Transverse colon (tissue), 4 donors: ENCODE data around the gene APELA. TPM values are rescaled to one million over a fixed set of nuclear protein-coding genes. Genes with fewer than 3 reads are reported as not detected.
"Not testable (repeated sequence)": the region's sequence is repeated elsewhere in the genome, so short reads cannot be mapped to it uniquely, and the experiment has no call there.

Source experiments
- DNase-seq: peaks from one replicate; pipeline ENCODE4 v3.0.0-alpha.2; 2019
- H3K27ac ChIP-seq, 4 donors: fragments of 200-600 bp; sonication (generic); 2 replicates each; pipeline ENCODE4 v1.5.1; 2016 to 2018; ENCODE audit warnings: inconsistent platforms in 4 of 4
- H3K27me3 ChIP-seq: fragments of 200-600 bp; sonication (generic); 2 replicates; pipeline ENCODE4 v1.5.1; 2017; ENCODE audit warnings: inconsistent platforms
- H3K36me3 ChIP-seq, 4 donors: fragments of 200-600 bp; sonication (generic); 2 replicates each; pipeline ENCODE4 v1.5.1; 2017 to 2019; ENCODE audit warnings: inconsistent platforms in 4 of 4
- H3K4me1 ChIP-seq, 4 donors: fragments of 200-600 bp; sonication (generic); 2 replicates each; pipeline ENCODE4 v1.5.1; 2017 to 2020; ENCODE audit warnings: inconsistent platforms in 4 of 4
- H3K4me3 ChIP-seq, 4 donors: fragments of 200-600 bp; sonication (generic); 1 replicate in 1 of 4; 2 replicates in 3 of 4; pipeline versions ENCODE4 v1.5.1 to v1.6.1; 2017 to 2019; ENCODE audit warnings: inconsistent platforms in 4 of 4
- H3K9me3 ChIP-seq, 2 donors: fragments of 200-600 bp; sonication (generic); 2 replicates each; pipeline ENCODE4 v1.5.1; 2017 to 2019; ENCODE audit warnings: inconsistent platforms in 2 of 2
- CTCF ChIP-seq, 5 experiments: fragments of 200-600 bp in 3 of 5; fragments of 450-650 bp in 2 of 5; sonication (generic) in 3 of 5; IDR thresholded peaks; 1 replicate in 2 of 5; 2 replicates in 3 of 5; pipeline ENCODE4 v1.5.1; 2016 to 2017; ENCODE audit warnings: antibody characterized with exemption in 5 of 5, inconsistent platforms in 3 of 5, mild to moderate bottlenecking in 2 of 5, moderate library complexity in 1 of 5
- EP300 ChIP-seq: sonication (generic); formaldehyde crosslinking; IDR thresholded peaks from one replicate; pipeline ENCODE4 v1.6.1; 2017; ENCODE audit warnings: antibody characterized with exemption, low read depth
- POLR2A ChIP-seq: fragments of 450-650 bp; IDR thresholded peaks from one replicate; pipeline ENCODE4 v1.6.1; 2016; ENCODE audit warnings: antibody characterized with exemption, mild to moderate bottlenecking, moderate library complexity
- POLR2AphosphoS5 ChIP-seq, 3 donors: sonication (generic); formaldehyde crosslinking; IDR thresholded peaks; one replicate each; pipeline ENCODE4 v1.6.1; 2016; ENCODE audit warnings: antibody characterized with exemption in 3 of 3
- WGBS, 2 donors: methylation state at CpG; one replicate each; pipeline ENCODE4 v1.1.5; 2018; ENCODE audit warnings: low coverage in 1 of 2; 5-methylcytosine and 5-hydroxymethylcytosine counted together
- in situ Hi-C, 4 donors: fragments of 200-750 bp; cut with MboI; loops; one replicate each; pipeline versions ENCODE4 v1.15.0 to v1.15.1; 2017; ENCODE audit warnings: low sequenced_read_pairs in 3 of 4, low pct_ligation_motif_present in 1 of 4, low pct_unique_long_range_greater_than_20kb in 1 of 4
- intact Hi-C: fragments of 100-400 bp; cut with DNase I; formaldehyde crosslinking; loops from one replicate; pipeline ENCODE4 v1.15.1; 2023; ENCODE audit warnings: low total_unique reads
- total RNA-seq, 4 donors: library from RNA; depleted of rRNA; stranded (reverse); fragments of >200 nt; gene quantifications; one replicate each; pipeline ENCODE4 v1.1.0, GENCODE V29; 2016

APELA gene
- total RNA-seq, 4 donors from 2014 or later = not detected

DNA sequence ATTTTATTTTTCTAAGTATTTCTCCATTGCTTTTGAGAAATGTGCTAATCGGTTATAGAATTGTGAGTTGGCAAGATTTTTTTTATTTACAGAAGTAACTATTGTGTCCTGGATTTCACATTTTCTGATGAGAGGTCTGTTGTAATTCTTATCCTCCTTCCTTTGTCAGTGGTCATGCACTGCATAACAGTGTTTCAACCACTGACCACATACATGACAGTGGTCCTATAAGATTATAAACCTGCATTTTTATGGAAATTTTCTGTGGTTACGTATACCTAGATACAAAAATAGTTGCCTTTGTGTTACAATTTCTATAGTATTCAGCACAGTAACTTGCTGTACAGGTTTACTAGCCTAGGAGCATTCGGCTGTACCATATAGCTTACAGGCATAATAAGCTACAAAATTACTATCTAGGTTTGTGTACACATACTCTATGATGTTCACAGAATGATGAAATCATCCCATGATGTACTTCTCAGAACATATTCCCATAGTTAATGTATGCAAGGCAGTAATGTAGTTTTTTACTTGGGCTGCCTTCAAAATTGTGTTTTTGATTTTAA lies 47.8 kb downstream of the APELA start:
- in situ Hi-C loops (no loop called here), intact Hi-C loops (no loop called here)
- no peaks in the 10 kb centered on the region for H3K4me1 ChIP-seq
- H3K27me3 ChIP-seq = no peaks in the 10 kb centered on the region
- no peaks in the 10 kb centered on the region for H3K36me3 ChIP-seq
- DNase-seq = no peak
- TF ChIP-seq CTCF (IDR thresholded peaks at IDR 0.05) (no peak), EP300 (no peak), POLR2AphosphoS5 (IDR thresholded peaks at IDR 0.05) (no peak), POLR2A (no peak)
- no peak overlapping the region for H3K27ac ChIP-seq
- no peaks in the 10 kb centered on the region for H3K9me3 ChIP-seq
- H3K4me3 ChIP-seq = no peak overlapping the region
- 82 to 84% methylated on average over 2 to 3 of the region's 3 CpGs for WGBS, 2 donors

- 56 to 79% methylated on average over 2 of the region's 2 CpGs for WGBS, 2 donors
Measured at GRCh38 chr4:164926301-164926700, 49.3 kb downstream of the APELA start.

GRCh38 chr4:164927101-164927500 lies 50.1 kb downstream of the APELA start:
- intact Hi-C loops, H3K9me3 ChIP-seq, H3K27ac ChIP-seq, H3K36me3 ChIP-seq, DNase-seq, H3K4me3 ChIP-seq, H3K4me1 ChIP-seq, in situ Hi-C loops, H3K27me3 ChIP-seq: not testable (repeated sequence)
- WGBS, 2 donors = 43 to 70% methylated on average over 2 of the region's 2 CpGs

More at GRCh38 chr4:164926301-164926700, 49.3 kb downstream of the APELA start:
- in situ Hi-C loops (no loop called here), intact Hi-C loops (no loop called here)
- Histone ChIP-seq H3K9me3 (no peaks in the 10 kb centered on the region), H3K27ac (no peak overlapping the region), H3K27me3 (no peaks in the 10 kb centered on the region), H3K4me3 (no peak overlapping the region), H3K4me1 (peaks cover 0 to 2% (median 0%) of the 10 kb centered on the region in 4 donors), H3K36me3 (no peaks in the 10 kb centered on the region)
- DNase-seq = no peak
- no peak for TF ChIP-seq POLR2A
- TF ChIP-seq POLR2AphosphoS5 (IDR thresholded peaks at IDR 0.05) = no peak
- TF ChIP-seq CTCF (IDR thresholded peaks at IDR 0.05) = no peak
- no peak for TF ChIP-seq EP300

- TF ChIP-seq CTCF (IDR thresholded peaks at IDR 0.05) (no peak), POLR2A (no peak), POLR2AphosphoS5 (IDR thresholded peaks at IDR 0.05) (no peak), EP300 (no peak)
- no peak overlapping the region for H3K27ac ChIP-seq
- DNase-seq = peak; percentile 8
- intact Hi-C loops = no loop called here
- no peak overlapping the region for H3K4me3 ChIP-seq
- in situ Hi-C loops = no loop called here
- 65 to 66% methylated on average over 4 to 5 of the region's 5 CpGs for WGBS, 2 donors
- no peaks in the 10 kb centered on the region for H3K36me3 ChIP-seq
- H3K4me1 ChIP-seq = peaks cover 0 to 6% (median 0%) of the 10 kb centered on the region in 4 donors
- H3K9me3 ChIP-seq = no peaks in the 10 kb centered on the region
- no peaks in the 10 kb centered on the region for H3K27me3 ChIP-seq
Measured at GRCh38 chr4:164930647-164931046, 53.7 kb downstream of the APELA start.
